ENCODE measurements around the gene SLC46A2. TPM values are rescaled to one million over a fixed set of nuclear protein-coding genes. Genes with fewer than 3 reads are reported as not detected.
A peak's percentile ranks its signal among the peaks of the same experiment; 100 is the strongest.

The SLC46A2 gene
- total and polyA plus RNA-seq, 2 of the 13 experiments (the other 11 are each of a cell fraction or from before 2014, with no cell fraction given) = not detected

DNA sequence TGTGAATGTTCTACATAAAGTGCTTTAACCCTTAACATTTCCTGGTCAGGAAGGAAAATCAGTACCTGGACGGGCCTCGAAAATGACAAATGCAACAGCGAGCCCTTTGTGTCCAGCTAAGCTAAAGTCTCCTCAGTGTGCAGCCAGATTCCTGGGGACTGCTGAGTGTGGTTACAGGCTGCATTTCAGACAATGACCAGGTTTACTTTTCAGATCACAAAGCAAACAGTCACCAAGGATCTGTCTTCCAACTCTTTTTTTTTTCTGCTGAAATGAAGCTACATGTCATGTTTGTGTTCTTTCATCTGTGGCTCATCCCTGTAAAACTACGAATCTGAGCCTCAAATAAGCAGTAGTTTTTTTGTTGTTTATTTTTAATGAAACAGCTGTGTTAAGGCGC is 20.8 kb downstream of the SLC46A2 start (continued):
- 0 out of 2 replicates have a peak, but pooled peaks have one; percentile 42 for TF ChIP-seq ZNF646 (CRISPR knock-in tag; IDR thresholded peaks at IDR 0.05)
- TF ChIP-seq MYNN (CRISPR knock-in tag; IDR thresholded peaks at IDR 0.05; ENCODE audit: low read depth) = no peak
- TF ChIP-seq BRF2 (CRISPR knock-in tag; IDR thresholded peaks at IDR 0.05) = no peak
- no peak for TF ChIP-seq ZNF780A (CRISPR knock-in tag; IDR thresholded peaks at IDR 0.05)
- no peak for TF ChIP-seq PHF8 (CRISPR knock-in tag; IDR thresholded peaks at IDR 0.05)
- TF ChIP-seq ZKSCAN5 (CRISPR knock-in tag; IDR thresholded peaks at IDR 0.05) = no peak
- TF ChIP-seq CC2D1A (CRISPR knock-in tag; IDR thresholded peaks at IDR 0.05) = no peak
- no peak for TF ChIP-seq ZC3H4 (CRISPR knock-in tag; IDR thresholded peaks at IDR 0.05; ENCODE audit: borderline replicate concordance)
- no peak for TF ChIP-seq ZNF746 (CRISPR knock-in tag; IDR thresholded peaks at IDR 0.05)
- TF ChIP-seq WIZ (CRISPR knock-in tag; IDR thresholded peaks at IDR 0.05) = no peak
- TF ChIP-seq RFXAP (CRISPR knock-in tag; IDR thresholded peaks at IDR 0.05; ENCODE audit: borderline replicate concordance) = no peak
- TF ChIP-seq ZNF207 (IDR thresholded peaks at IDR 0.05; ENCODE audit: borderline replicate concordance) = no peak
- TF ChIP-seq PAXIP1 (CRISPR knock-in tag; conservative IDR thresholded peaks at IDR 0.05) = peak; percentile 53; the same call in 1 of the 2 replicates
- no peak for TF ChIP-seq MZF1 (CRISPR knock-in tag; IDR thresholded peaks at IDR 0.05; ENCODE audit: borderline replicate concordance)
- no peak for TF ChIP-seq ZMAT3 (CRISPR knock-in tag; conservative IDR thresholded peaks at IDR 0.05)
- TF ChIP-seq FOXK2 (IDR thresholded peaks at IDR 0.05) = no peak
- no peak for TF ChIP-seq ZNF143 (CRISPR knock-in tag; IDR thresholded peaks at IDR 0.05)
- no peak for TF ChIP-seq MYC (CRISPR knock-in tag; IDR thresholded peaks at IDR 0.05; ENCODE audit: borderline replicate concordance)
- no peak for TF ChIP-seq PLRG1 (conservative IDR thresholded peaks at IDR 0.05)
- TF ChIP-seq ZSCAN9 (CRISPR knock-in tag; IDR thresholded peaks at IDR 0.05; ENCODE audit: borderline replicate concordance) = no peak
- no peak for TF ChIP-seq TRIM24 (CRISPR knock-in tag; IDR thresholded peaks at IDR 0.05)
- TF ChIP-seq BRCA1 (CRISPR knock-in tag; IDR thresholded peaks at IDR 0.05) = no peak
